ENCODE measurements around the gene SPSB3.
"Not testable (repeated sequence)": the region's sequence is repeated elsewhere in the genome, so short reads cannot be mapped to it uniquely, and the experiment has no call there.

Gene SPSB3

DNA sequence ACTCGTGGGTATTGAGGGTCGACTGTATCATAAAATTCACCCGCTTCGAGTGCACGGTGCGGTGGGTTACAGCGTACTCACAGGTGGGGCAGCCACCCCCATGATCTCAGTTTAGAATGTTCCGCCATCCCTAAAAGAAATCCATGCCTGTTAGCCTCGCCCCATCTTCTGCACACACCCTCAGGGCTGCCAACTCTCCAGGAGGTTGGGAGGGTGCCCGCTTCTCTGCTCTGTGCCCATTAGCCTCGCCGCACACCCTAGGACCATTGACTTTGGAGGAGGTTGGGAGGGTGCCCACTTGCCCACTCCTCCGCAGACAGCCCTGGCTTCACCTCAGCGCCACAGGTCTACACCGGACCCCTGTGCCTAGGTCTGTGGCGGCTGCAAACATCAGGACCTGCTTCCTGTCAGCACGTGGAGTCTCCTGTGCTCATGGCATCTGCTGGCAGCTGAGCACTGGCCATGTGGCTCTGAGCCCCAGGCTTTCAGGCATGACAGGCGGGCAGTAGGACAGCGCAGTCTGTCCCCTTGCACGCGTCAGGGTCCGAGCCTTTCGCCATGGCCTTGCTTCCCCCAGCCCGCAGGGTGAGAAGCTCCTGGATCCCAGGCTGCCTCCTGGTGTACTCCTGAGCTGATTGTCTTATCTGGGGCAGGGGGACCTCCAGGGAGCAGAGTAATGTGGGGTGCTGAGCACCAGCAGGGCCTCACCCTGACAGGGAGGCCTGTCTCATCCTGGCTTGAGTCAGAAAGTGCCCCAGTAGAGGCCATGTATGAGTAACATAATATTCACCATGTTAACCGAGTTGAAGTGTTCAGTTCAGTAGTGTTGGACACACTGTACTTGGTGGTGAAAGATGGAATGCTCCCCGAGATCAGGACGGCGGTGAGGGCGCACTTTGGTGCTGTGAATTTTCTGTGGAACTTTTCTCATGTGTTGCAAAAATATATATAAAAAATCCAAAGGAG is 32.9 kb downstream of the SPSB3 start:
- DNase-seq: no peak
- in situ Hi-C loops (cut with MboI; ENCODE audit: low pct_unique_long_range_greater_than_20kb, low sequenced_read_pairs): no loop called here

GRCh38 chr16:1747934-1748333 is 34.4 kb downstream of the SPSB3 start:
- in situ Hi-C loops (cut with MboI; ENCODE audit: low pct_unique_long_range_greater_than_20kb, low sequenced_read_pairs): no loop called here
- no peak for DNase-seq

GRCh38 chr16:1746693-1747195 is 35.6 kb downstream of the SPSB3 start:
- in situ Hi-C loops (cut with MboI; ENCODE audit: low pct_unique_long_range_greater_than_20kb, low sequenced_read_pairs): no loop called here
- no peak for DNase-seq

DNA sequence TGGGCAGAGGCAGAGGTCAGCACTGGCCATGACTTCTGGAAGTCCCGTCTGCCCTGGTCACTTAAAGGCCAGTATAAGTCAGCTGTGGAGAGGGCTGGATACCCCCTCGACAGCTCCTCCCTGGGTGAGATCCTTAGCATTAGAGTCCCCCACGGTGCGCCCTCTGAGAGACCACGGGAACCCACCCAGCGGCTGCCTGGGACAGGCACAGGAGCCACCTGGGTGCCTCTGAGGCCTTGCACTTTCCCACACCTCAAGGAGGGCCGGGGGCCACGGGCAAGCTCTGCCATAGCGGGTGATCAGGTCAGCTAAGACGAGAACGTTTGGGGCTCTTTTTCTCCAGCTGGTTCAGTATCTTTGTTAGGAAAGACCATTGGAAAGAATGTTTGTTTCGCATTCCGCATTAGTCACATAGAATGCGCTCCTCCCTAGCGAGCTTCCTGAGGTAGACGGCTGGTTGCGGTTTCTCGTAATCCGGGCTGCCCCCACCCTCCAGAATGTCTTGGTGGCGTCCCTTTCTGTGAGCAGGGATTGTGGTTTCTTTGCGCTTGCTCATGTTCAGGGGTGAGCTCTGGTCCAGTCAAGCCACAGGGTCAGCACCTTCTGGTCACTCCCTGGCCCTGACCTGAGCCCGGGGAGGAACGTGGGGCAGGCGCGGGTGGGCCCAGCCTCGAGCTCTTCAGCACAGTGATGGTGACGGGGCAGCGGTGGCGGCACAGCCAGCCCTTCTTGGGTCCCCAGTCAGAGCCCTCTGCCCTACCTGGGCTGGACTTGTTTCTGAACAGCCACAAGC is 36.3 kb downstream of the SPSB3 start:
- in situ Hi-C loops (cut with MboI; ENCODE audit: low pct_unique_long_range_greater_than_20kb, low sequenced_read_pairs): no loop called here
- DNase-seq: no peak

- in situ Hi-C loops (cut with MboI; ENCODE audit: low pct_unique_long_range_greater_than_20kb, low sequenced_read_pairs): no loop called here
- DNase-seq: no peak
Observed at GRCh38 chr16:1745181-1745899, 37.0 kb downstream of the SPSB3 start.

DNA sequence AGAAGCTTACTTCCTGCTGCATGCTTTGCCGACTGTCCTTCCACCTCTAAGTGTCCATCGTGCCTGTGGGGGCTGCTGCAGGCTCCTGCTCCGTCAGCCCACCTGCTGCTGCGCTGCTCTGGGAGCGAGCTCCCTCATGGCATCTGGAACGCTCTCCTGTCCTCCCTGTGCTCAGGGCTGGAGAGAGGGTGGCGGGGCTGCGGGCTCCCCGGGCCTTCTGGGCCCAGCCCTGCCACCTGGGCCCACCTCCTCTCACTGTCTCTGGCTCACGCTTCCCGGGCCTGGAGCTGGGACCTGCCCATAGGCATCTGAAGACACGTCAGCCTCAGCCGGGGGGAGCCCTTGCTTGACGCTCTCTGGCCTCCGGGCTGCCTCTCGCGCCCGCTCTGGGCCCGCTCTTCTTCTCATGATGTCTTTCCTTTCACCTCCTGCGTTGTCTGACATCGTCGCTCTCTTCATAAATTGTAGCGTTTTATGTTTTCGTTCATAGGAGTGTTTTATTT is 38.0 kb downstream of the SPSB3 start:
- no peak for DNase-seq
- in situ Hi-C loops (cut with MboI; ENCODE audit: low pct_unique_long_range_greater_than_20kb, low sequenced_read_pairs): no loop called here

GRCh38 chr16:1743376-1744337 is 38.7 kb downstream of the SPSB3 start:
- in situ Hi-C loops (cut with MboI; ENCODE audit: low pct_unique_long_range_greater_than_20kb, low sequenced_read_pairs): no loop called here

GRCh38 chr16:1741553-1742165 is 40.7 kb downstream of the SPSB3 start:
- DNase-seq: no peak
- in situ Hi-C loops (cut with MboI; ENCODE audit: low pct_unique_long_range_greater_than_20kb, low sequenced_read_pairs): no loop called here

More at GRCh38 chr16:1743376-1744337, 38.7 kb downstream of the SPSB3 start:
- no peak for DNase-seq

GRCh38 chr16:1740781-1741490 is 41.4 kb downstream of the SPSB3 start:
- in situ Hi-C loops (cut with MboI; ENCODE audit: low pct_unique_long_range_greater_than_20kb, low sequenced_read_pairs): no loop called here
- no peak for DNase-seq

DNA sequence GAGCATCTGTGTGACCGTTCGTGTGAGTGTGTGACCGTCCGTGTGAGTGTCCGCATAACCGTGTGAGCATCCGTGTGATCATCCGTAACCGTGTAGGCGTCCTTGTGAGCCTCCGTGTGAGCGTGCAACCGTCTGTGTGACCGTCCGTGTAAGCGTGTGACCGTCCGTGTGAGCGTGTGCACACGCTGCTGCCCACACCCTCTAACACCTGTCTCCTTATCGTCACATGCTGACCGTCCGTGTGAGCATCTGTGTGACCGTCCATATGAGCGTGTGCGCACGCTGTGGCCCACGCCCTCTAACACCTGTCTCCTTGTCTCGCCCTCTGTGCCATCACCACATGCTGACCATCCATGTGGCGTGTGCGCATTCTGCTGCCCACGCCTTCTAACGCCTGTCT is 42.1 kb downstream of the SPSB3 start:
- DNase-seq: no peak
- in situ Hi-C loops (cut with MboI; ENCODE audit: low pct_unique_long_range_greater_than_20kb, low sequenced_read_pairs): no loop called here

DNA sequence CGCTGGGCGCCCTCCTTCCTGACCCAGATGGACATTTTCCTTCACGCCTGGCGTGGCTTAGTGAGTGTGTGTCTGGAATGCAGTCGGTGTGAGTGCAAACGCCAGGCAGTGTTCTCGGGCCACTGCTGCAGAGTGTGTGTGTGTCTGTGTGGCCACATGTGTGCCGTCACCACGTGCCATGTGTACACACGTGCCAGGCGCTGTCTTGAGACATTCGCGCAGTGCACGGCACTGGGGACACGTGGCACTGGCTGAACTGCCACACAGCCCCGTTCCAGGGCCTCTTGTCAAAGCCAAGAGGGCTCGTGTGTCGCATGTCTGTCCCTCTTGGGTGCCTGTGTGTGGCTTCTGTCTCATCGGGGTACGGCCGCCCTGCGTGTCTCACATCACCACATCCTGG is 47.6 kb downstream of the SPSB3 start:
- in situ Hi-C loops (cut with MboI; ENCODE audit: low pct_unique_long_range_greater_than_20kb, low sequenced_read_pairs): no loop called here
- no peak for DNase-seq

GRCh38 chr16:1734123-1734522 is 48.2 kb downstream of the SPSB3 start:
- DNase-seq: no peak
- in situ Hi-C loops (cut with MboI; ENCODE audit: low pct_unique_long_range_greater_than_20kb, low sequenced_read_pairs): no loop called here

DNA sequence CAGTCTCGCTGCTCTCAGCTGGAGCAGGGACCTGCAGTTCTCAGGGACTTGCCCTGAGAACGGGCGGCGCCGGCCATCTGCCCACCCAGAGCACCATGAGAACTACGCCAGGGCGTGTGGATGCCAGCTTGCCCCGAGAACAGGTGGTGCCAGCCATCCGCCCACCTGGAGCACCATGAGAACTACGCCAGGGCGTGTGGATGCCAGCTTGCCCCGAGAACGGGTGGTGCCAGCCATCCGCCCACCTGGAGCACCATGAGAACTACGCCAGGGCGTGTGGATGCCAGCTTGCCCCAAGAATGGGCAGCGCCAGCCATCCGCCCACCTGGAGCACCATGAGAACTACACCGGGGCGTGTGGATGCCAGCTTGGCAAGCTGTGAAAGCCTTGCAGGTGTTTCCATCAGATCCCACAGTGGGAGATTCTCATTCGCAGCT is 49.8 kb downstream of the SPSB3 start:
- not testable (repeated sequence) for DNase-seq

GRCh38 chr16:1732071-1732470 is 50.3 kb downstream of the SPSB3 start:
- DNase-seq: no peak
- in situ Hi-C loops (cut with MboI; ENCODE audit: low pct_unique_long_range_greater_than_20kb, low sequenced_read_pairs): no loop called here

More for the DNA sequence above, 49.8 kb downstream of the SPSB3 start:
- in situ Hi-C loops (cut with MboI; ENCODE audit: low pct_unique_long_range_greater_than_20kb, low sequenced_read_pairs): not testable (repeated sequence)

DNA sequence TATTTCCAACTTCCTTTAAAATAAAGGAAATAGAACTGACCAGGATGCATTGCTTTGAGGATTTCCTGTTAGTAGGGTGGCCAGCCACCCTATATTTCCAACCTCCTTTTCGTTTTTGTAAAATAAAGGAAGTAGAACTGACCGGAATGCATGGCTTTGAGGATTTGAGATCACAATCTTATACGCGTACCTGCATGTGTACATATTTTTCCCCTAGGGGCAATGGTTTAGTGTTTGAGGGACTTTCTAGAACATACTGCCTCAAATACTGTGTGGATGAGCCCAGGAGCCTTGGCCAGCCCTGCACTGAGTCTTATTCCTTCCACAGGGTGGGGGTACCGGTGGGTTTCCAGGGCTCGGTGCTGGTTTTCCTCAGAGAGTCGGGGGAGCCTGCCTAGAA is 50.8 kb downstream of the SPSB3 start:
- DNase-seq: no peak
- in situ Hi-C loops (cut with MboI; ENCODE audit: low pct_unique_long_range_greater_than_20kb, low sequenced_read_pairs): no loop called here

DNA sequence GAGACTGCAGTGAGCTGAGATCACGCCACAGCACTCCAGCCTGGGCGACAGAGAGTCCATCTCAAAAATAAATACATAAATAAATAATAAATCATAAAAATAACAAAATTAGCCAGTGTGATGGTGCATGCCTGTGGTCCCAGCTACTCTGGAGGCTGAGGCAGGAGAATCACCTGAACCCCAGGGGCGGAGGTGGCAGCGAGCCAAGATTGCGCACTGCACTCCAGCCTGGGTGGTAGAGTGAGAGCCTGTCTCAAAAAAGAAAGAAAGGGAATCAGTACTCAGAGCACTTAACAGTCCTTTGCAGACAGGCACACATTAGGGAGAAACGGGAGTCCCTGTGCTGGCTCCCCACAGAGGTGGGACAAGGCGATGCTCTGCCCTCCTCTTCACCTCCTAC is 51.3 kb downstream of the SPSB3 start:
- DNase-seq: no peak
- in situ Hi-C loops (cut with MboI; ENCODE audit: low pct_unique_long_range_greater_than_20kb, low sequenced_read_pairs): no loop called here

DNA sequence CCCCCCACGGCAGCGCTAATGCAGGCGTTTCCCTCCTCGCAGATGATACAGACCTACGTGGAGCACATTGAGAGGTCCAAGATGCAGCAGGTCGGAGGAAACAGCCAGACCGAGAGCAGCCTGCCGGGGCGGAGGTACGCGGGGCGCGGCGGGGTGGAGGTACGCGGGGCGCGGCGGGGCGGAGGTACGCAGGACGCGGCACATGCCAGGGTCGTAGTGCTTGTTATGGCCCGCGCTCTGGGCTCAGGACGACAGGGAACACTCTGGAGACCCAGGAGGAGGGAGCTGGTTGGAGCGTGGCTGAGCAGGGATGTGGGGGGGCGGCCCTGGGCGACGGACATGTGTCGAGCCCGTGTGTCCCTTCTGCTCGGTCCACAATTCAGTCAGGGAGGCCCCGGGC is 52.9 kb downstream of the SPSB3 start:
- in situ Hi-C loops (cut with MboI; ENCODE audit: low pct_unique_long_range_greater_than_20kb, low sequenced_read_pairs): no loop called here
- no peak for DNase-seq
